Hematopoietic multipotent progenitor cell treated with erythropoietin and hydrocortisone succinate and interleukin-3 and kit ligand, for 17 days (in vitro differentiated cells): ENCODE data around the gene TMEM185B.
"Not testable (repeated sequence)": the region's sequence is repeated elsewhere in the genome, so short reads cannot be mapped to it uniquely, and the experiment has no call there.

Experiments used
- DNase-seq: peaks from one replicate; pipeline ENCODE4 v3.0.0-alpha.2; 2015; ENCODE audit warnings: low spot score

TMEM185B gene

DNA sequence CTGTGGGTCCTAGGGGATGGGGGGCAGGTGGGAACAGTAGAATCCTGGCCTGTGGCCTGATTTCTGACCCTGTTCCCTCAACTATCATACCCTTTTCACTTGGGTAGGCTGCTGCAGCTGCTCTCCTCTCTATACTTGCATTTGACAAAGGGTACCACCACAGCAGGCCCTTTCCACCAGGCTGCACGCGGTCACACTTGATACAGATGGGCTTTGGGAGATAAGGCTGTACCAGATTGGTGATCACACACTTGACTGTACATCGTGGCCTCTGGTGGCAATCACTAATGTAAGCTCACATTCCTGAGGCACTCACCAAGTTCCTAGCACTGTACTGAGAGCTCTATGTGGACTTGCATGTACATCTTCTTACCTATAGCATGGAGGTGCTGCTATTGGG, 27.9 kb upstream of the TMEM185B start:
- no peak for DNase-seq

DNA sequence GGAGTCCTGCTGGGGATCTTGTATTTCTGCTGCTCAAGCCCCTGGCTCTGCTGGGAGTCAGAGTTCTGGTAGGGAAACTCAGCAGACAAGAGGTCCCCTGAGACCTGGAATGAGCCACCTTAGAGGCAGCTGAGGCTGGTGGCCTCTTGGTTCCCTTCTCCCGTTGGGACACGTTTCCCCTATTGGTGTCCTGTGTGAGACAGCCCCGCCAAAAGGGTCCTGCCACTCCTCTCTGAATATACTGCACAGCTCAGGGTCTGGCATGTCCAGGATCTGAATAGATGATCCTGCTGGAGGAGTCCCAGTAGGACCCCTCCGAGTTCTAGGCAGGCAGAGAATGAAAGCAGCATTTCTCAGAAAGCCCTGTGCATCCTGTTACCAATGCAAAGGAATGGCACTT, 27.4 kb upstream of the TMEM185B start:
- DNase-seq, result no peak

DNA sequence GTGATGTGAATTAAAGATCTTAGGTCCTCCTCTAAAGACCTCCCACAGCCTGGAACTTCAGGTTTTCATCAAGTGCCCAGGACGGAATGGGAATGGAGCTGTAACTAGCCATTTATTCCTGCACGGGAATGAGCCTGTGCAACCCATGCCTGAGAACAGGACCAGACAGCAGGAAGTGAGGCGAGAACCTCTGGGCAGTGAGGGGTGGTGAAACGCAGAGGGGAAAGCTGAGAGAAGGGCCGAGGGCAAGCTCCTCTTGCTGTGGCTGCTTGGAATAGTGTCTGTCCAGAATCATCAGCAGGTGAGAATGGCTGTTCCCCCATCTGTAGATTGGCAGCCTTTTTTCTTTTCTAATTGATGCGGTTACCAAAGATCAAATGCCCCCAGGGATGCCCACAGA, 24.7 kb upstream of the TMEM185B start:
- DNase-seq, result no peak

DNA sequence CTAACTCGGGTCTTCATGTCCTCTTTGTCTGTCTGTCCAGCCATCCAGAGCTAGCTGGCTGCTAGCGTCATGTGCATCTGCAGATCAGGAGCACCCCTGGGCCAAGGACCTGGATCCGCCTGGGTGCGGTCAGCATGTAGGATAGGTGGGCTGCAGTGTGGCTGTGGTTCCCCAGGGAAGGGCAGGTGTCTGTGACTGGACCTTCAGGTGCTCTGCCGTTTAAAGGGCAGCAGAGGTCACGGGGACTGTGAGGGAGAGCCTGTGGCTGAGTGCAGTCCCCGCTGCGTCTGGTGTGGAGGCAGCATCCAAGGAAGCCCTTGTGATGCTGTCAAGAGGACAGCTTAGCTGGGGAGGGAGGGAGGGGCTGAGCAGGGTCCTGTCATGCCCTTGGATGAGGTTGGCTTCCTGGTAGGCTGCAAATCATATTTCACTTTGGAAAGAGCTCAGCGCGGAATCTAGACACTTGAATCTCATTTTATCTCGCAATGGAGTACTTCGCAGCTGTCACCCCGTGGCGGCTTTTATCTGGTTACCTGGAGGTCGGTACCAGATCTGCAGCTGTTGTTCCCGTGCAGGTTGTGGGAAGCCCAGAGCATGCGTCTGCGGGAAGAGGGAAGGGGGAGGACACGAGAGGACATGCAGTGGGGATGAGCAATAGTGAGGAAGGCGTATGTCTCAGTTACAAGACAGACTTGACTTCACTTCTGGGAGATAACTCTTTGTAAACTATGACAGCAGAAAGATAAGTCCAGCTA, 23.5 kb upstream of the TMEM185B start:
- DNase-seq, result no peak

DNA sequence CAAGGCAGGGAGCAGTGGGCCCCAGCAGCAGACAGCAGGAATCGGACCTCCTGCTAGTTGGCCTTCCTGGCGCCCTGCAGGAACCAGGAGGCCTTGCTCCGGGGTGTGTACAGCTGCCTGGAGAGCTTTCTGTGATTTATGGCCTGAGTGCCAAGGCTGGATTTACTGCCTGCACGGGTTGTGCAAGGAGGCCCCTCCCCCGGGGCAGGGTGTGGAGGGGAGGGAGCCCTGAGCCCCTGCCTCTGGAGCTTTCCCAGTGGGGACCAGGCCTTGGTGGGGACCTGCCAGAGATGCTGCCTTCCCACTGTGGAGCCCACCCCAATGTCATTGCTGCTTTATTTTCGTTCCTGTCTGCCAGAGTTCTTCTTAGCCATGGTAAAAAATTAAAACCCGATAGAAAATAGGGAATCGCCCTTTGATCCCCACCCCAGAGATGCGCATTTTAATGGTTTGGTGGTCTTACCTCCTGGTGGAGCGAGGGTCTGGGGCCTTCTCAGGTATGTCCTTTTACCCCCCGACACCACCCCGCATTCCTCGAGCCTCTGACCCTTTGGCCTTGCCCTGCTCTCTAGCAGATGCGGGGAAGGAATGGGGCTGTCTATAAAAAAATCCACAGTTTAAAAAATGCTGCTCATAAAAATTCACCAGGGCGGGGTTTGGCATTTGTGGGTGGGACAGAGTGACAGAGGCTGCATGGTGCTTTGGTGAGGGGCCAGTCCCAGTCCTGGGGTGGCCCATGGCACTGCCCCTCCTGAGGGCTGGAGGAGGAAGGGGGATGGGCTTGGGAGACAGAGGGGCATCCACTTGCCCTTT, 22.5 kb upstream of the TMEM185B start:
- no peak for DNase-seq

DNA sequence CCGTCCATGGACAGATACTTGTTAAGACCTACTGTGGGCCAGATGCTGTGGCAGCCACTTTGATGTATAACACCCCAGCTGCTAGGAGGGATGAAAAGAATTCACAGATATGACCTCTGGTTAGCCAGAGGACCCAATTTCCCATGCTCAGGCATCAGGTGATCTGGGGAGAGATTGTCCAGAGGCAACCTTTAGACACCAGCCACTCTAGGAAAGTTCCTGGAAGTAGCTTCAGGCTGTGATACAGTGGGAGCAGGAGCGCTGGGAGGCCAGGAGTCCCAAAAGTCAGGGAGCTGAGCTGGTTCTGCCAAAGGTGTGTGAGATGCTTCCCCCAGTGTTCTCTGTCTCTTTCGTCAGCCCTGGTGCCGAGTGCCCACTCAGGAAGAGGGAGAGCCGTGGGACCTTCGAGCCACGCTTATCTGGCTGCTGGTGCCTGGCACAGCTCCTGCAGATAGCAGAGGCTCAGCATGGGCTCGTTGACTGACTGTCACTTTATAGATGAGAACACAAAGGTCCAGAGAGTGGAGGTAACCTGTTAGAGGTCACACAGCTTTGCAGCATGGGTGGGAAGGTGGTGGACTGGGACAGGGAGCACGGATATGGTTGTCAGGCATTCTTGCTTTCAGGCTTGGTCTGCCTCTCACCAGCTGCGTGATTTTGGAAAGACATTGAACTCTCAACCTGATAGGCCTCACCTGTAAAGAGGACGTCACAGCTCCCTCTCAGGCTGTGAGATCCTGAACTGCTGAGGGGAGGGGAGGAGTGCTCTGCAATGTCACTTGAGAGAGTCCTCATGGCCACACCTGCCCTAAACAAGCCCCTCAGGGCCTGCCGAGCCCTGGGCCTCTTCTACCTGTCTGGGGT, 21.7 kb upstream of the TMEM185B start:
- no peak for DNase-seq

DNA sequence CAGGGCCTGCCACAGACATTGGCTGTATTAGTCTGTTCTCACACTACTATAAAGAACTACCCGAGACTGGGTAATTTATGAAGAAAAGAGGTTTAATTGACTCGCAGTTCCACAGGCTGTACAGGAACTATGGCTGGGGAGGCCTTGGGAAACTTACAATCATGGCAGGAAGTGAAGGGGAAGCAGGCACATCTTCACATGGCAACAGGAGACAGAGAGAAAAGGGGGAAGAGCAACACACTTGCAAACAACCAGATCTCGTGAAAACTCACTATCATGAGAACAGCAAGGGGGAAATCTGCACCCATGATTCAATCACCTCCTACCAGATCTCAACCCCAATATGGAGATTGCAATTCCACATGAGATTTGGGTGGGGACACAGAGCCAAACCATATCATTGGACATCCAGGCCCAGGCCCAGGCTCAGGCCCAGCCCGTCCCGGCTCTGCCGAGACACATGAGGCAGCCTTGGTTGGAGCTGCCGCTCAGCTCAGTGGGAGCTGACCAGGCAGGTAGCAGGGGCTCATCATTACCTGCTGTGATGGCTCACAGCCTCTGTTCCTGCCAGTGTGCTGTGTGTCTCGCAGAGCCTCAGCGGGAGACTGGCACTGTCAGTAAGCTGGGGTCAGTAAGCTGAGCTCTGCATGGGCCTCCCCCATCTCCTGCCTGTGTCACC, 20.8 kb upstream of the TMEM185B start:
- DNase-seq, result no peak

DNA sequence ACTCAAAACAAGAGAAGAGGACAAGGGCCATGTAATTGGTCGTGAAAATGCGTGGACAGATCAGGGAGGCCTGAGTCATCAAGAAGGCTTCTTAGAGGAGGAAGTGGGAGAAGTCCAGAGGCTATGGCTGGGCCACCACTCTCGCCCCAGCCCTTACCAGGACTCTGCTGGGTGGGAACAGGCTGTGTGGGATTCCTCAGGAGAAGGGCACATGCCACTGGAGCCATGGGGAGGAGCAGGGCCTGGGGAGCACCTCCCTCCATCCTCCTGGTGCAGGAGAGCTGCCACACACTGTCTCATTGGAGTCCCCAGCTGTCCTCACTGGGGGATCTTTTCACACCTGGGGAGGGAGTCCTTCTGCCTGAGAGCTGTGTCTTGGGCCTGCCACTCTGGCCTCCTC, 20.0 kb upstream of the TMEM185B start:
- DNase-seq, result no peak

DNA sequence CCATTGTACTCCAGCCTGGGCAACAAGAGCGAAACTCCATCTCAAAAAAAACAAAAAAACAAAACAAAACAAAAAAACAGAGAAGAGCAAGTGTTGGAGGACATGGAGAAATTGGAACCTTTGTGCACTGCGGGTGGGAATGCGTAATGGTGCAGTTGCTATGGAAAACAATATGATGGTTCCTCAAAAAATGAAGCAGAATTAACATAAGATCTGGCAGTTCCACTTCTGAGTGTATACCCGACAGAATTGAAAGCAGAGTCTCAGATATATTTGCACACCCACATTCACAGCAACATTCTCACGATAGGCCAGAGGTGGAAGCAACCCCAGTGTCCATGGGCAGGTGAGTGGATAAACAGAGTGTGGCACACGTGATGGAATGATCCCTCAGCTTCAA, 18.5 kb upstream of the TMEM185B start:
- DNase-seq, result no peak

DNA sequence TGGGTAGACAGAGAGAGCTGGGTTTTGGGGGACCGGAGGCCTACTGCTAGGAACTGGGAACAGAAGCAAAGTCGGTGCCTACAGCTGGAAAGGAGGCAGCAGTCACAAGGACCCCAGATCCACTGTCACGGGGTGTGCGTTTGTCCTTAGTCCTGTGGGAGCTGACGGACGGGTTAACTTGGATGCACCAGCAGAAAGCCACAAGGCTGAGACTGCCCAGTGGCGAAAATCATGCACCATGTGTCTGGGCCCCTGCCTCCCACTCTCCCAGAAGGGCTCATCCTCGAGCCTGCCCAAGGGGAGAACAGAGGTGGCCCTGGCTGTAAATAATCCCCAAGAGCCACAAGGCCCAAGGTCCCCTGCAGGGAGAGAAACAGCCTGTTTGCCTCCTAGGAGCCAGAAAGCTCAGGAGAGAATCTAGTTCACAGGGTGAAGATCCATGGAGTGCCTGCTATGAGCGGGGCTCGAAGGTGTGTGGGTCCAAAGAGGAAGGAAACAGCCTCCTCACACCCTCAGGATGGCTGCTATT, 17.8 kb upstream of the TMEM185B start:
- no peak for DNase-seq

DNA sequence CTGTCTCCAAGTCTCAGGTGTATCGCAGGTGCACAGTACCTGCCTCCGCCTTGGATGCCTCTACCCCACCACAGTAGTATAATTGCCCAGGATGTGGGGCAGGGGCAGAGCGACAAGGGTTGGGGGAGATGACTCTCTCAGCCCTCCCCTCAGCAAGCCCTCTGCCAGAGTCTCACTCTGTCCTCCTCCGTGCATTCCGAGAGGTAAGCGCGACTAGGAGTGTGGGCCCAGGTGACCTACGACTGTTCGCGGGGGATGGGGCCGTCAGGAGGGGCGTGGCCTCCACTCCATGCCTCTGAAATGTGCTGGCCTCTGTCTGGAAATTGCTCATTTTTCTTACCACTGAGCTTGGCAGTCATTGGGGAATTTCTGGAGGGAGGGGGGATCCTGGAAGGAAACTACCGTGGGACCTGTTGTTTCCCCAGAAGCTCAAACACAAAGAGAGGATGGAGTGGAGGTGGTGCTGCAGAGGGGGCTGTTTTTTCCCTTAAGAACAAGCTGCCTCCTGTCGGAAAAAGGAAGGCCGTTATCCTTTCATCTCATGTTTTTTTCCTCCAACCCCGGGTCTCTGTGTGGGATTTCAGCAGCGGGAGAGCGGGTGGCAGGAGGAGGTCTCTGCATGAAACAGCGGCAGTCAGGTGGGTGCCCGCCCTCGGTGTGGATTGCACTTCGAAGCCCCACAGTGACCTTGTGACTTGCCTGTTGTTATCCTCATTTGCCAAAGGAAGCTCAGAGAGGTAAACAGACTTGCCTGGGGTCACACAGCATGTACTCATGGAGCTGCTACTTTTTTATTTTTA, 16.5 kb upstream of the TMEM185B start:
- no peak for DNase-seq

DNA sequence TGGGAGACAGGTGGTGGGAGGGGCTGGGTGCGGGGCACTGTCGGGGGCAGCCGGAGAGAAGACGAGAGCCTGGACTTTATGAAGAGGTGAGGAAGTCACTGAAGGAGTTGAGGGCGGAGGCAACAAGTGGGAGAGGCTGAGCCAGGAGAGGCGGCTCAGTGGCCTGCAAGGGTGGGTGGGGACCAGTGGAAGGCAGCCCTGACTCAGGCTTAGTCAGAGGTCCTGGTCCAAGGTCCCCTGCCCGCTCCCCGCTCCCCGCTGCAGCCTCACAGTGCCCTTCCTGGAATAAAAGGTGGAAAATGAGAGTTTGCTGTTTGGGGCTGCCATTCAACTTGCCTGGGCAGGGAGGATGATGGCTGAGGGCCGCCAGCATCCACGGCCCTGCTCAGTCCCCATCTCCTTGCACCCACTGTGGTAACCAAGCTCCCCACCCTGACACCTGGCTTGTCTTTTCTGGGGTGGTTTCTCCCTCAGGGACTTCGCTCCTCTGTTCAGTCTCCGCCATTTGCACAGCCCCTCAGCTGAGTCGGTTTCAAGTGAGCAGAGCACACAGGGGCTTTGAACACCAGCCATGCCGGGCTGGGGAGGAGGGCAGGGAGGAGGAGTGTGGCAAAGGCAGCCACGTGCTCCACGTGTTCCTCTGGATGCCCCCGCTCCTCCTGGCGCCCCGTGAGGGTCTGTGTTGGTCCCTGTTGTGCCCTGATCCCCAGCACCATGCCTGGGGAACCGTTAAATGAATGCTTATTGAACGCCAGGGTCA, 15.7 kb upstream of the TMEM185B start:
- no peak for DNase-seq

DNA sequence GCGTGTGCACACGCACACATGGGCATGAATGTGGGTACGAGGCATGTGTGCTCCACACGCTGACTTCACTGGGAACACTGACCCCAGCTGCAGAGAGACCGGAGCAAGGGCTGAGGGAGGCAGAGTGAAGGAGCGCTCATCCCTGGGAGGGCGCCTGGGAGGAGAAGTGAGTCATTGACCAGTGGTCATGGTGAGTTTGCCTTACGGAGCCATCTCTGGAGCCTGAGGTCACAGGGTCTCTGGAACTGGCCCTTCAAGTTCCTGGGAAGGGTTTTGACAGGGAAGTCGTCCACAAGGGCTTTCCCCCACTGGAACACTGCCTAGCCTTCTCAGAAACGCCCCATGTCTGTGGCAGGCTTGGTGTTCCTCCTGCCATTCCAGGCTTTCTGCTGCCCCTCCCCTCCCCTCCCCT, 14.3 kb upstream of the TMEM185B start:
- no peak for DNase-seq

DNA sequence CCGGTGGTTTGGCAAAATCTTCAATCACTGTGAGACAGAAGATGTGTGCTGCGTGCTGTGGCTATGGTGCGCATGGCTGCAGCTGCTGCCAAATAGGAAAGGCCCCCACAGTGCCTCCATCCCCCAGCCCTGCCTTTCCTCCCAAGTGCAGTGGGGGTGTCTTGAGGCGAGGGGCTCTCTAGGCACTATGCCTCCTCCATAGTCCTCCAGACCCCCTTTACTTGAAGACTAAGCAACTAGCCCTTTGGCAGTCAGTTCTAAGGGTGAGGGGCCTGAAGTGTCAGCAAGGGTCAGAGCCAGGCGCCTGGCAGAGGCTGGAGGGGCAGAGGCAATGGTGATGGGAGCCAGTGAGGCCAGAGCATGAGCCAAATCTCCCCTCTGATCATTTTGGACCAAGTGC, 13.6 kb upstream of the TMEM185B start:
- DNase-seq, result no peak

DNA sequence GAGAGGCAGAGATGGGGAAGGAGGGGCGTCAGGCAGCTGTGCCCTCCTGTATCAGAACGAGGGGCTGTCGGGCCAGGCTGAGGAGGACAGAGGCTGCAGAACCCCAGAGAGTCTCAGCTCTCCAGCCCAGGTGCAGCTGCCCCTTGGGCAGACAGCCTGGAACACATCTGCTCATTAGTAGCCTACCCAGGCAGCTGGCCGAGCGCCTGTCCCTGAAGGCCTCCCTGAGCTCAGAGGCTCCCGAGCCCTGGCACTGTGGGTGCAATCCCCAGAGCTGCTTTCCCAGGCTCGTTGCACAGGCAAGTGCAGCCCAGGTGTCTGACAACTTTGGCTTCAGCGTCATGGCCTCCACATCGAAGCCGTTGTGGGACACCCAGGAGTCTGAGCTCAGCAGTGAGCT, 13.1 kb upstream of the TMEM185B start:
- no peak for DNase-seq

DNA sequence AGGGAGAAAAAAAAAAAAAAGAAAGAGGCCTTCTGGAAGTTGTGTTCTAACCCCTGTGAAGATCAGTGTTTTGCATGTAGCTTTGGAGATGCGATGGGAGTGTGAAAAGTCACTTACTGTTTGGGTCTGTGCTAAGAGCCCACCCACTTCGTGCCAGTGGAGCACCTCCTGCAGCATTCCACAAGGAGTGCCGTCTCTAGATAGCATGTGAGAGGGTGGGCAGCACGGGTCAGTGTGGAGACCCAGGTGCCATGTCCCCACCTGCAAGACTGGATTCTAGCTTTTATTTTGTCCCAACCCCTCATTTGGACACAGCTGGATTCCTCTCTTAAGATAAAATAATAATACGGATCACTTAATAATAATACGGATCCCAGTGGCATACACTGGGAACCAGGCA, 12.5 kb upstream of the TMEM185B start:
- no peak for DNase-seq

DNA sequence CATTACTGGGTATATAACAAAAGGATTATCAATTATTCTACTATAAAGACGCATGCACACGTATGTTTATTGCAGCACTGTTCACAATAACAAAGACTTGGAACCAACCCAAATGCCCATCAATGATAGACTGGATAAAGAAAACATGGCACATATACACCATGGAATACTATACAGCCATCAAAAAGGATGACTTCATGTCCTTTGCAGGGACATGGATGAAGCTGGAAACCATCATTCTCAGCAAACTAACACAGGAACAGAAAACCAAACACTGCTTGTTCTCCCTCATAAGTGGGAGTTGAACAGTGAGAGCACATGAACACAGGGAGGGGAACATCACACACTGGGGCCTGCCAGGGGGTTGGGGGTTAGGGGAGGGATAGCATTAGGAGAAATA, 12.0 kb upstream of the TMEM185B start:
- not testable (repeated sequence) for DNase-seq

DNA sequence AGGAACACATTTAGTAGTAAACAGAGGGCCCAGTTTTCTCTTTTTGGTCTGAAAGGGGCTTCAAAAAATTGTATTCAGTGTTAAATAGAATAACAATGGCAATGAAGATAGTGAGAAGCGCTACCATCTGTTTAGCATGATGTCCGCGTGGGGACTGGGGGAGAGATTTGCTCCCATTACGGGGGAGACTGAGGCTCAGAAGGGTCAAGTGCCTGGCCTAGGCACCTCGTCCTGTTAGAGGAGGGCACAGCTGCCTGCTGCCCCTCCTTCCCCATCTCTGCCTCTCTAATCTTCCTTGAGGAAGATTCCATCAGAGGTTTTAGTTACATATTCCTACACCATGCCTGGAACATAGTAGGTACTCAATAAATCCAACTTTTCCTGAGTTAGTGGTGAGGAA, 10.1 kb upstream of the TMEM185B start:
- DNase-seq, result no peak

DNA sequence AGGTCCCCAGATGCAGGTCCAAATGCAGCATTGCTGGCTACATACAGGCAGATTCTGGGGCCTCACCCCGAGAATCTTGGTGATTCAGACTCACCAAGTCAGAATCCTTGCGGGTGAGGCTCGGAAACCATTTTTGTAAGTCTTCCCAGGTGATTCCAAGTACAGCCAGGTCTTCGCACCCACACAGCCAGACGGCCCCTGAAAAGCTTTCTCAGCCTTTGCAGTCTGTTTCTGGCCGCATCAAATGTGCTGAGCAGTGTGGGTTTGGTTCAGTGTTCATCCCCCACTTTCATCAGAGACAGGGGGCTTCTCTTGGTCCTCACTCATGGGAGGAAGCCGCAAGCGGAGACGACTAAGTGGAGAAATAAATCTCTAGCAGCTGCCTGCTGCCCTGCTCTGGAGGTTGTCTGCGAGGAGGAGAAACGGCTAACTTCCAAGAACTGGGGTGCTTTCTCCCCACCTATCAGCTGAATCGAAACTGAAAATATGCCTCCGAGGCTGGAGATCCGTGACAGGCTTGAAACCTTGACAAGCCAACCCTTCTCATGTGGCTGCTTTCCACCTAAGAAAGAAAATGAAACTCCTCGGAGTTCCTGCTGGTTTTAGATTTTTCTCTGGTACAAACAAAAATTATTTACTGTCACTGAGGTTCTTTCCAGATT, 8.9 kb upstream of the TMEM185B start:
- peak; percentile 21 for DNase-seq

DNA sequence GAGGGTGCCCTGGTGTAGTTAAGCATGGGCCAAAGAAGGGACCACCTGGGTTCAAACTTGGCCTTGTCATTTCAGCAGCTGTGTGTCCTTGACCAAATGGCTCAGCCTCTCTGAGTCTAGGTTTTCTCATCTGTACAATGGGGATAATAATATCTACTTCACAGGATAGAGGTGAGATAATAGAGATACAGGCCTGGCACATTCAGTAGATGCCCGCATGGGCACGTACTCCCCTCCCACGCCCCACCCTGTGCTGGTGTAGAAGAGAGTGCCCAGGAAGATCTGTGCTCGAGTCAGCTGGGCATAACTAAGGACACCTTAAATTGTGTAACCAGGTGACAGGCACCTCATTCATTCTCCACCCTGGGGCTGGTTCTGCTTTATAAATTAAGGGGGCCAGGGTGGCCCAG, 8.4 kb upstream of the TMEM185B start:
- DNase-seq, result no peak
